SK-MEL-5 (cell line): ENCODE measurements around the gene AMY1C. TPM values are rescaled to one million over a fixed set of nuclear protein-coding genes. Genes with fewer than 3 reads are reported as not detected.
"Not testable (repeated sequence)": the region's sequence is repeated elsewhere in the genome, so short reads cannot be mapped to it uniquely, and the experiment has no call there.

Experiments used
- DNase-seq: peaks from one replicate; pipeline ENCODE4 v3.0.0-alpha.2; 2016; ENCODE audit warnings: low read depth, low spot score
- in situ Hi-C: cut with HindIII; loops from 2 replicates; pipeline ENCODE4 v1.10.0; 2016; ENCODE audit warnings: low sequenced_read_pairs, high pct_unique_total_duplicates, low pct_unique_long_range_greater_than_20kb
- polyA plus RNA-seq, 2 experiments: library from polyadenylated mRNA; depleted of rRNA; stranded (reverse); fragments of >200 nt; gene quantifications; 2 replicates each; pipeline ENCODE4 v1.2.3, GENCODE V29; 2015
- total RNA-seq: library from RNA; depleted of rRNA; stranded (reverse); fragments of >200 nt; shearing (Covaris generic); gene quantifications from 2 replicates; pipeline ENCODE4 v1.2.3, GENCODE V29; 2014; rRNA removed

Gene AMY1C
- not detected in 2 replicates for total RNA-seq
- not detected in 2 replicates for polyA plus RNA-seq (2015; cell fraction: cytosol; rRNA removed)
- not detected in 2 replicates for polyA plus RNA-seq (2015; cell fraction: nucleus; rRNA removed)

- in situ Hi-C loops, DNase-seq: not testable (repeated sequence)
Measured at GRCh38 chr1:103749598-103749997, at the start of gene AMY1C. TSS of gene AMY1C (plus strand) at chr1:103749898. CDS start at chr1:103750470, 572 bp downstream.

GRCh38 chr1:103700669-103701068 lies 49.0 kb upstream of the AMY1C start:
- DNase-seq, in situ Hi-C loops: not testable (repeated sequence)

GRCh38 chr1:103701256-103701655 lies 48.4 kb upstream of the AMY1C start:
- in situ Hi-C loops, DNase-seq: not testable (repeated sequence)

- DNase-seq, in situ Hi-C loops: not testable (repeated sequence)
Measured at GRCh38 chr1:103707670-103708069, 42.0 kb upstream of the AMY1C start.

- in situ Hi-C loops: not testable (repeated sequence)
Measured at GRCh38 chr1:103710381-103710780, 39.3 kb upstream of the AMY1C start.

GRCh38 chr1:103717404-103717803 lies 32.3 kb upstream of the AMY1C start:
- in situ Hi-C loops, DNase-seq: not testable (repeated sequence)

More at GRCh38 chr1:103710381-103710780, 39.3 kb upstream of the AMY1C start:
- DNase-seq: not testable (repeated sequence)

GRCh38 chr1:103721473-103721872 lies 28.2 kb upstream of the AMY1C start:
- in situ Hi-C loops, DNase-seq: not testable (repeated sequence)

GRCh38 chr1:103735334-103735733 lies 14.4 kb upstream of the AMY1C start:
- in situ Hi-C loops: not testable (repeated sequence)

GRCh38 chr1:103738031-103738430 lies 11.7 kb upstream of the AMY1C start:
- in situ Hi-C loops, DNase-seq: not testable (repeated sequence)

More at GRCh38 chr1:103735334-103735733, 14.4 kb upstream of the AMY1C start:
- not testable (repeated sequence) for DNase-seq

GRCh38 chr1:103744449-103744848 lies 5.2 kb upstream of the AMY1C start:
- in situ Hi-C loops, DNase-seq: not testable (repeated sequence)

- in situ Hi-C loops, DNase-seq: not testable (repeated sequence)
Measured at GRCh38 chr1:103745040-103745439, 4.7 kb upstream of the AMY1C start.

GRCh38 chr1:103748273-103748672 lies 1.4 kb upstream of the AMY1C start:
- DNase-seq, in situ Hi-C loops: not testable (repeated sequence)

GRCh38 chr1:103761896-103762295 lies 12.2 kb downstream of the AMY1C start:
- in situ Hi-C loops: no loop called here

GRCh38 chr1:103779932-103780331 lies 30.2 kb downstream of the AMY1C start:
- in situ Hi-C loops: no loop called here
- no peak for DNase-seq

More at GRCh38 chr1:103761896-103762295, 12.2 kb downstream of the AMY1C start:
- DNase-seq: no peak

GRCh38 chr1:103783944-103784377 lies 34.3 kb downstream of the AMY1C start:
- no peak for DNase-seq
- in situ Hi-C loops: no loop called here

GRCh38 chr1:103788377-103788776 lies 38.7 kb downstream of the AMY1C start:
- in situ Hi-C loops: no loop called here
- peak; percentile 33 for DNase-seq

- no peak for DNase-seq
- in situ Hi-C loops: no loop called here
Measured at GRCh38 chr1:103790172-103790571, 40.5 kb downstream of the AMY1C start.
